Activated CD4-positive, alpha-beta T cell treated with anti-CD3 and anti-CD28 coated beads, Interleukin-2, amount 50 U/mL, for 1 hour (primary cell): Measurements from ENCODE around the gene PLCL2.

Experiments used
- DNase-seq: peaks from one replicate; pipeline ENCODE4 v3.0.0-alpha.2; 2020

The PLCL2 gene

DNA sequence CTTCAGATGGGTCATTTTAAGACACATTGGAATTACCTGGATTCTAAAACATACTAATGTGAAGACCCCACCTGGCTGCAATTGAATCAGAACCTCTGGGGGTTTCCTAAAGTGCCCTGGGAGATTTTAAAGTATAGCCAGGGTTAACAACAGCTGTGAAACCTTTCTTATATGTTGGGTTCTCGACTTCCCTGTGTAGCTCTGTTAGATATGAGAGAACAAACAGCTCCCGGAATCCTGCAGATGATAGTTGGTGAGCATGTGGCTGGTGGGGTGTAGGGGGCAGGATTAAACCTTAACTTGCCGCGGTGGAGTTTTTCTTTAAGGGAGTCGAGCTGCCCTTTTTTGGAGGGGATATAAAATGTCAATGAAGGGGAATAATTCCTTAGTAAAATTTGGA, 12.1 kb downstream of the PLCL2 start:
- no peak for DNase-seq

- DNase-seq = no peak
Observed at GRCh38 chr3:16897254-16897926, 12.6 kb downstream of the PLCL2 start.

DNA sequence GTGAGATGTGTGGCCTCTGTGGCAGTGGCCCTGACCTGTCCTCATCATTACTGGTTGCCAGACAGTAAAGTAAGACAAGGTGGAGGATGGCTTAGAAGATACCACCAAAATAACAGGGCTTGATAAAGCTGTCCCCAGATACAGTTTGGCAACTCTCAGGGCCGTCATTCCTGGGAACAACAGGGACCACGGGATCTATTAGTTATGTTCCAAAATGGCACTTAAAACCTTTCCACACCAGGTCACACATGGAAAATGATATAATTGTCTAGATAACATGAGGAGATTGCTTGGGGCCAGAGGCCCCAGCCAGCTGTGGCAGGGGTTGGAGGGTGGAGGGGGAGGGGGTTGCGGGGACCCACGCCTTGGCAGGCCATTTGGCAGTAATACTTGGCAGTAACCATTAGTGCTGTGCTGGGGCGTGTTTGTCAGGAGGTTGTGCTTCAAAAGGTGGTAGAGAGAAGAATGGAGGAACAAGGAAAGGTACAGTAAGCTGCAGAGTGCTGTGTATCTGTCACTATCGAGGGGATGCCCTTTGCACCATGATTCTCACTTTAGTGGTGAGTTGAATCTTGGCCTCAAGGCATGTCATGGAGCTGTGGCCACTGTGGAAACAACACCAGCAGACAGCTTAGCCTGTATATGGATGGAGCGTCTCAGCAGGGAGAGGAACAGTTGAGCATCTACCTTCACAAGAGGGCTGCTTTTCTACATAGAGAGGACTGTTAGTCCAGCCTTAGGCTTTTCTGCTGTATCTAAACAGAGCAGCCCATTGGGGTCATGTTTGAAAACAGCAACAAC, 14.0 kb downstream of the PLCL2 start:
- DNase-seq = no peak

GRCh38 chr3:16899919-16900318, 15.2 kb downstream of the PLCL2 start:
- no peak for DNase-seq

- no peak for DNase-seq
Observed at GRCh38 chr3:16900779-16901440, 16.2 kb downstream of the PLCL2 start.

- DNase-seq = no peak
Observed at GRCh38 chr3:16904423-16905417, 20.0 kb downstream of the PLCL2 start.

- no peak for DNase-seq
Observed at GRCh38 chr3:16905704-16906103, 20.9 kb downstream of the PLCL2 start.

GRCh38 chr3:16906682-16907081, 21.9 kb downstream of the PLCL2 start:
- DNase-seq = no peak

DNA sequence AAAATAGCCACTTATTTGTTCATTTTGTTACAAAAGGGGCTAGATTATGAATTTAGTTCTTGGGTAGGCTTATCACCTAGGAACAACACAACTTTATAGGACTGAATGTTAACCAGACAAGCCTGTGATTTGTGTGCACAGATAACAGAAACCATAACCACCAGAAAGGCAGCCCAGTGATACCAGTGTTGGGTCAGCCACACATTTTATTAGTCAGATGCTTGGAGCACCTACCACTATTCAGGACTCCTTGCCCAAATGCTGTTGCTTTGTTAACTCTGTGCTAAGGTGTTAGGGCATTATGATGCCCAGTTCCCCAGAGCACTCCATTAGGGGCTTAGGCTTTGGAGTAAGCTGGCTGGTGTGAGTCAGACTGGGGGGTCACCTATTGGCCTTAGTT, 22.5 kb downstream of the PLCL2 start:
- no peak for DNase-seq

DNA sequence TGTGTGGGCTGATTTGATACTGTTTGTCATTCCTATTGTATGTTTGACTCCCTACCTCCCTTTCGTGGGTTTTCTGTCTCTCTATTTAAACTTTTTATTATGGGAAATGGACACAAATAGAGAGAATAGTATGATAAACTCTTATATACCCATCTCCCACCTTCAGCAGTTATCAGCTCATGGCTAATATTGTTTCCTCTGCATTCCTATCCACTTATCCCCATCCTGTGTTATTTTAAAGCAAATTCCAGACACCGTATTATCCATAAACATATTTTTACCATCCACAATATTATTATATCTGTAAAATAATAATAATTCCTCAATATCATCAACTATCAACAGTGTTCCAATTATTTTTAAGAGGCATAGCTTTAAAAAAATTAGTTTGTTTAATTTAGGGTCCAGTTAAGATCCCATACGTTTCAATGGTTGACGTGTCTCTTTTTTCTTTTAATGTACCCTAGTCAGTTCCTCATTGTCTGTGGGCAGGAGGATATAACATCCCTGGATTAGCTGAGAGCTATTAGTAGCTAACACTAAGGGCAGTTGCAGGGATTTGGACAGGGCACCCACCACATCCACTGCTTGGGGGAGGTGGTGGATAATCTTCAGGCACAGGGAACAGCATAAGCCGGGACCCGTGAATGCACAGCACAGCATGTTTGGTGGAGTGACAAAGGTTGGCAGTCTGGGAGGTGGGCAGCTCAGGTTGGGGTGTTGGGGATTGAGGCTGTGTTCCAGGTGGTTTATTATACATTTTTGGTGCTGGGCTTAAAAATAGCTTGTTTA, 23.5 kb downstream of the PLCL2 start:
- DNase-seq = no peak

- no peak for DNase-seq
Observed at GRCh38 chr3:16908896-16909295, 24.1 kb downstream of the PLCL2 start.

DNA sequence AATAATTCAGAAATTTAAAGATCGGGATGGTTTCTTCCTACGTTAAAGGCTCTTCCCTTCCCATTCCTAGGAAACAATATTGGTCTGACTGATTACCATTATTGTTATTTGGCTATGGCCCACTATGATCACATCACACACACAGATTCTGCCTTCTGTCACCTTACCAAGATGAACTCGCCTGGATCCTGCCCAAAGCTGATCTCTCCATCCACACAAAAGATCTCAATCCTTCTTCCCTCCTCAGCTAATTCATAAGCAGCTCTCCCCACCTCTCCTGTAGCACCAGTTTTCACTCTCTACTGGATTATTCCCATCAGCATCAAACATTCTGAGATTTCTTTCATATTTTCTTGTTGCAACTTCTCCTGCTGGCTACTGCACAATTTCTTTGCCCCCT, 25.0 kb downstream of the PLCL2 start:
- no peak for DNase-seq

DNA sequence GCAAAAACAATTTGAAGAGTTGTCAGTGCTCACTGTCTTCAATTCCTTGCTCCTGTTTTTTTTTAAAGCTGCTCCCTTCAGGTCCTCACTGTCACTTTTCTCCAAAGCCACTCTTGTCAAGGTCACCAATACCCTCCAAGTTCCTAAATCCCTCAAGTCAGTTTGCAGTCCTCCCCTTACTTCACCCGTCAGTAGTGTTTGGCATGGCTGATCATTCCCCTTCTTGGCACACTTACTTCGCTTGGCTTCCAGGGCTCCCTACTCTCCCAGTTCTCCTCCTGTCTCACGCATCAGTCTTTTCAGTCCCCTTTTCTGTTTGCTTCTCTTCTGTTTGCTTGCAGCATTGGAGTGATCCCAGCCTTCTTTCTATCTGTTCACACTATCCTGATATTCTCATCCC, 25.5 kb downstream of the PLCL2 start:
- DNase-seq = no peak

DNA sequence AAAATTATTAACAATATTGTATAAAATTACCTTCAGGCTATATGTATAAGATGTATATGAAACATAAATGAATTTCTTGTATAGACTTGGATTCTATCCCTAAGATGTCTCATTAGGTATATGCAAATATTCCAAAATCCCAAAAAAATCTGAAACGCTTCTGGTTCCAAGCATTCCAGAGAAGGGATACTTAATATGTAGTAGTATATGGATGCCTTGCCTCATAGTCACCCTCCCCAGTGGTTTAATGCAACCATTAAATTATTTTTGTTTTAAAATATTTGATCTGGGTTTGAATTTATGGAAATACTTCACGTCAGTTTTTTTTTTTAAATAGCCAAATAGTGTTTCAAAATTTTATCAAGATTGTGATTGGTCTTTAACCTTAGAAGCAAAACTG, 27.2 kb downstream of the PLCL2 start:
- no peak for DNase-seq

DNA sequence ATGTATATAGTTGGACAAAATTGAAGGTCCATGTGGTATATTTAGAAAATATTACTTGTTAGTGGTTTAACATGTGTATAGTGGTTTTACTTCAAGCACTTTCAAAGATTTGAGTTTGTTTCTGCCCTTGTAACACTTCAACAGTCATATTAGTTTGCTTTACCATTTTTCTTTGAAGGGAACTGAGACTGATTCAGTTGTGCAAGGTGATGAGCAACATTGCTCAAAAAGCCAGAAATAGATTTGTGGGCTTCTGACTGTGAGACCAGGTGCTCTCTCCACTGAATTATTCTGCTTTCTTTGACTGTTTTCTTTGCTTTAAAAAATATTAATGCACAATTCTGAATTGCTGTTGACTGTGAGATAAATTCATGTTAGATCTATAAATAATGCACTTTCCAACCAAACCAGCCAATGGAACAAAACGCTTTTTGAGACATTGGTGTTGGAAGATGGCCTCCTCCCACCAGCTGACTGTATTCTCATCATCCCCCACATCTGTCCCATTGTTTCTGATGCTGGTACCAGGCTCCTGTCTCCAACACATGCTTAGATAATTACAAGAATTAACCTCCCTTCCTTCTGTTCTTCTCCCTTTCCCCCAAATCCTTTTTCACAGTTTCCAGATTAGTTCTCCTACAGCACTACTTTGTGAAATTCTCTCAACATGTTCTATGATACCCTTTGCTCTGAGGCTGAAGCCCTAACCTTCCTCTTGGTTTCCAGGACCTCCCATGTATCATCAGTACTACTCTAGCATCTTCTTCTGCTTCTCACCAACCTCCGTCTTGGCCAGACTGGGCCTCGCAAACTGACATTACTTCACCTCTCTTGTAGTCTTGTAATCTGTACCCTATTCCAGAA, 27.9 kb downstream of the PLCL2 start:
- DNase-seq = no peak

DNA sequence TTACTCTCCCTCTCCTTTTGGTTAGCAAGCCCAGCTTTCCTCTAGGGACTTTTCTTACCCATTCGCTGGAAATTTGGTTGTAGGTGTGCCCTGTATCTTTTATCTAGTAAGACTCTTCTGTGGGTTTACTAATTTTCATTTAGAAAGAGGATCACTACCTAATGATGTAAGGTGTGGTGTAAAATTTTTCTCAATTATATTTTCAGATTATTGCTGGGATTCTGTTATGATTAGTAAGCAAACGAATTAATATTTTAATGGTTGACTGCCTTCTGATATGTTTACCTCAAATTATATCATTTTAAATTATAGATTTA, 28.5 kb downstream of the PLCL2 start:
- no peak for DNase-seq

DNA sequence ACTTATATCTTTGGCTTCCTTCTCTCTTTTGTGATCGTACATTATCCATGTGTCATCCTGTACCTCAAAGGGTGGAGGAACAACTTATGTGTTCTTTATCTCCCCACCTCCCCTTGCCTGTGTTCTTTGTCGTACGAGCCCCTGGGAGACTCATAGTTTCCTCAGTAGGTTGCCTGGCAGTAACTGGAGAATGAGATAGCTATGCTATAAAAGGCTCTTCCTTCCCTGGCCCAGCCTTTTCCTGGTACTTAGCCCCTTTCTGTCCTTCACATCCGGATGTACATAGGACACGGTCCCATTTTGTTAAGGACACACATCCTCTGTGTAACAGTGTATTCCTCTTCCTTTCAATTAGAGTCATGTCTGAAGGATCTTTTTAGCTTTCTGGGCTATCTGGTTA, 32.1 kb downstream of the PLCL2 start:
- no peak for DNase-seq

GRCh38 chr3:16917256-16917935, 32.6 kb downstream of the PLCL2 start:
- no peak for DNase-seq

GRCh38 chr3:16917980-16918682, 33.4 kb downstream of the PLCL2 start:
- no peak for DNase-seq

GRCh38 chr3:16918683-16919025, 33.9 kb downstream of the PLCL2 start:
- no peak for DNase-seq
